GM12864 (cell line): ENCODE data around the gene ETV4.

Experiments
- DNase-seq: peaks from one replicate; pipeline ENCODE4 v3.0.0-alpha.2; 2011; ENCODE audit warnings: low read depth
- H3K4me3 ChIP-seq: 2 replicates; pipeline ENCODE4 v1.5.1; 2011; ENCODE audit warnings: mild to moderate bottlenecking, low read depth, low read length, control low read depth
- TF ChIP-seq, protein P1 (sequence below): IDR thresholded peaks from 2 replicates; pipeline ENCODE4 v1.5.1; 2011; ENCODE audit warnings: low read depth, mild to moderate bottlenecking, moderate library complexity, low read length, control low read depth, inconsistent platforms; ENCODE audit errors: missing control alignments

Gene ETV4

DNA sequence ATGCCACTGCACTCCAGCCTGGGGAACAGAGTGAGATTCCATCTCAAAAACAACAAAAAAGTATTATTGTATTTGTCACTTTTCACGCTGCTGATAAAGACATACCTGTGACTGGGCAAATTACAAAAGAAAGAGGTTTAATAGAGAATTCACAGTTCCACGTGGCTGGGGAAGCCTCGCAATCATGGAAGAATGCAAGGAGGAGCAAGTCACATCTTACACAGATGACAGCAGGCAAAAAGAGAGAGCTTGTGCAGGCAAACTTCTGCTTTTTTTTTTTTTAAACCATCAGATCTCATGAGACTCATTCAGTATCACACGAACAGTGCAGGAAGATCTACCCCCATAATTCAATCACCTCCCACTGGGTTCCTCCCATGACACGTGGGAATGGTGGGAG is 41.5 kb upstream of the ETV4 start:
- DNase-seq, result no peak
- TF ChIP-seq, protein P1, sequence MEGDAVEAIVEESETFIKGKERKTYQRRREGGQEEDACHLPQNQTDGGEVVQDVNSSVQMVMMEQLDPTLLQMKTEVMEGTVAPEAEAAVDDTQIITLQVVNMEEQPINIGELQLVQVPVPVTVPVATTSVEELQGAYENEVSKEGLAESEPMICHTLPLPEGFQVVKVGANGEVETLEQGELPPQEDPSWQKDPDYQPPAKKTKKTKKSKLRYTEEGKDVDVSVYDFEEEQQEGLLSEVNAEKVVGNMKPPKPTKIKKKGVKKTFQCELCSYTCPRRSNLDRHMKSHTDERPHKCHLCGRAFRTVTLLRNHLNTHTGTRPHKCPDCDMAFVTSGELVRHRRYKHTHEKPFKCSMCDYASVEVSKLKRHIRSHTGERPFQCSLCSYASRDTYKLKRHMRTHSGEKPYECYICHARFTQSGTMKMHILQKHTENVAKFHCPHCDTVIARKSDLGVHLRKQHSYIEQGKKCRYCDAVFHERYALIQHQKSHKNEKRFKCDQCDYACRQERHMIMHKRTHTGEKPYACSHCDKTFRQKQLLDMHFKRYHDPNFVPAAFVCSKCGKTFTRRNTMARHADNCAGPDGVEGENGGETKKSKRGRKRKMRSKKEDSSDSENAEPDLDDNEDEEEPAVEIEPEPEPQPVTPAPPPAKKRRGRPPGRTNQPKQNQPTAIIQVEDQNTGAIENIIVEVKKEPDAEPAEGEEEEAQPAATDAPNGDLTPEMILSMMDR, result no peak
- no peak overlapping the region for H3K4me3 ChIP-seq

DNA sequence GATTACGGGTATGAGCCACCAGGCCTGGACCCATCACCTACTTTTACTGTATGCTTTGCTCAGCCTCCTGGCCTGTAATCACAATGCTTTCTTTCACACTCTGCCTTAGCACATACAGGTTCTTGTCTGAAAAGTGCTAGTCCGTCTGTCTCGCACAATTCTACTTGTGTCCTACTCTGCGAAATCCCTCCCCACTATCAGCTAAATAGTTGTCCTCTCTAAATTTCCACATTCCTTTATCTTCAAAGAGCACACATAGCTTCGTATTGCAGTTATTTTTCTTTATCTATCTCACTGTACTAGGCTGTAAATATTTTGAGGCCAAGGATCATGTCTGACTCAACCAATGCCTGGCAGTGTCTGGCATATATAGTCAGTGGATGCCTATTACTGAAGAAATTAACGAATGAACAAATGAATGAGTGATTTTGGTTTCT is 38.5 kb upstream of the ETV4 start:
- TF ChIP-seq, protein P1, result no peak
- no peak overlapping the region for H3K4me3 ChIP-seq
- DNase-seq, result no peak

DNA sequence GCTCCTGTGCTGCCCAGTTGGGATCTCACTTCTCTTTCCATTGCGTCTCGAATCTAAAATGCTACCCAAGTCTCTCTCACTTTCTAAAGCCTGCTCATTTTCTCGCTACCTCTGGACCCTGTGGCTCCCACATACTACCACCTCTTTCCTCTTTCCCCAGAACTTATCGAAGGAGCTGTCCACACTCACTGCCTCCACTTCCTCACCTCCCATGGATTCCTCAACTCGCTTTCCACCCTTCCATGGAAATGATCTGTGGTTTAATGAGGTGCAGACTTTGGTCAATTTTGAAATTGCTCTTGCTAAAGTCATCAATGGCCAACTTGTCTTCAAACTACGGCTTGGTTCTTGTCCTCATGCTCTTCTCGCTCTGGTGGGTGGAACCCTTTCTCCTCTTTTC is 37.2 kb upstream of the ETV4 start:
- no peak overlapping the region for H3K4me3 ChIP-seq
- TF ChIP-seq, protein P1, result no peak
- no peak for DNase-seq

DNA sequence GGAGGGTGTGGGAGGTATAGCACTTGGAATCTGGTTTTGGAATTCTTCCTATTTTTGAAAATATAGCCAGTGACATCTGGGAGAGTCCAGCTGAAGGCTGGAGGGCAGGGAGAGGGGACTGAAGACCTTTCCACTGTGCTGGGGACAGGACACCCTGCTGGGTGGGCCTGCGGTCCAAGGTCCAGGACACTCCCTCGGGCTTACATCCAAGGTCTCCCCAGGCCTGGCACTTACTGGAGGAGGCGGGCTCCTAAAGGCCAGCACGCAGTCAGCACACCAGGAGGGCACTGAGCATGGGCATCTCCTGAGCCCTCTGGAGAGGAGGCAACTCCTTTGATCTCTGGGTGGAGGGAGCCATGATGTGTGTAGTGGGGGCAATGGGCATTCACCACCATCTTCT is 35.5 kb upstream of the ETV4 start:
- H3K4me3 ChIP-seq, result no peak overlapping the region
- TF ChIP-seq, protein P1, result no peak

DNA sequence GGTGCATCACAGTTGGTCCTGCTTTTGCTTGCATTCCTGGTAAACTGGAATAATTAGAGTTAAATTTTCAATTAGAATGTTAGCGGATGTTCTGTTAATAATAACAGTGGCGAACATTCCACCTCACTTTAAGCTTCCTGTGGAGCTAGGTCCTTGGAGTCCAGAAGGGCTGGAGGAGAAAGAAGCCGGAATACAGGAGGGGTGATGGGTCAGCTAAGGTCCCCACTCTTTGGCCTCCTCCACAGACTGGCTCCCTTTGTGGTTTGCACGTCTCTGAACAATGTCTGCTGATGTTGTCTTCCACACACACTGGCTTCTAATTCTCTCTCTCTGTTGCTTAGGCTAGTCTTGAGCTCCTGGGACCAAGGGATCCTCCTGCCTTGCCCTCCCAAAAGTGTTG is 35.0 kb upstream of the ETV4 start:
- TF ChIP-seq, protein P1, result no peak

More for the DNA sequence above, 35.5 kb upstream of the ETV4 start:
- DNase-seq, result no peak

DNA sequence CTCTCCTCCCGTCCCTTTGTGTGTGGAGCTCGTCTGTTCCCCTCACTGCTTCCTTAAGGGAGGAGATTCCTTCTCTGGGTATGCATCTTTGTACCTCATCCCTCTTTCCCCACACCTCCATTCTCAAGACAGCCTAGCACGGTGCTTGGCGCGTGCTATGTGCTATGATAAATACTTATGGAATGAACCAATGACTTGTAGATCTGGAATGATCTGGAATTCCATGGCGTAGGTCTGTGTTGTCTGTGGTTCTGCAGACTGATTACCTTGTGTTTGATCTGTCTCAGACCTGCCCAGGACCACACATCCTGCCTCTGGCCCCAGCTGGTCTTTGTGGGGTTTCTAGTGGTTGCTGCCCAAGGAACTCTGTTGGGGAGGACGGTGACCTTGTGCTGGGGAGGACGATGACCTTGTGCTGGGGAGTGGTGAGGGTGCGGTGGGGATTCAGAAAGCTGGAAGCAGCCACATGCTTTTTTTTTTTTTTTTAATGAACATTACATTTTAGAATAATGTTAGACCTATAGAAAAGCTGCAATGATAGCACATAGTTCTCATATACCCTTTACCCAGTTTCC is 33.5 kb upstream of the ETV4 start:
- no peak overlapping the region for H3K4me3 ChIP-seq
- DNase-seq, result no peak
- TF ChIP-seq, protein P1, result no peak

More for the DNA sequence above, 35.0 kb upstream of the ETV4 start:
- no peak for DNase-seq
- no peak overlapping the region for H3K4me3 ChIP-seq
